ENCODE results near the gene COL1A2.

Gene COL1A2

DNA sequence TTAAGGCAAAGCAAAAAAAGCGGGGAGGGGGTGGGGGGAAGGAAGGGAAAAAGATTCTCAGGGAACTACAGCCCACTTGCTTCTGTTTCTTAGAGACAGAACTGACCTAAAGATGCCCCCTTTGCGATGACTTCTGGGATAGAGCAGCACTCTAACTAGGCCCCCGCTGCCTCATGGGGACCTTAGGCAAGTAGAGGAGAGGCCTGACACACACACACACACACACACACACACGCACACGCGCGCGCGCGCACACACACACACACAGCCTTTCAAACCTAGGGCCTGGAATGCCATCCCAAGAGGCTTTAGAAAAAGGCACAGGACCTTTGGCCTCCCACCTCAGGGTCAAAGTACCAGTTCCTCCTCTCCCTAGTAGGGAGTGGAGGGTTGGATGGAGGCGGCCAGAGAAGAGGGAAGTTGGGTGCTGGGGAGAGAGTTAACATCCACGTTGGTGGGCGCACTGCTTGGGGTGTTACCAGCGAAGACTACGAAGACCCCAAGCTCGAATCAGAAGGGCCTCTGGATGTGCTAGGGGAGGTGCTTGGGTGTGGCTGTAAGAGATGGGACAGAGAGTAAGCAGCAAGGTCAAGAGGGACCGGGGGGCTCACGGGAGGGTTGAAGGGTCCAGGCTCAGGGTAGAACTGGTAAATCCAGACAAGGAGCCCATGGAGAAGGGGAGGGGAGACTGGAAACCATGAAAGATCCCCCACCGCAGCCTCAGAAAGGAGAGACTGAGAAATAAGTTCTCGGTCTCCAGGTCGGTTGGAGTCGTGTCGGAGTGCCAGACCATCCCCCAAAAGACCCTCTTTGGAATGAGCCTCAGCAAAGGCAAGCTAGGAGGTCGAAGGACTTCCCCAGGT lies 1.2 kb upstream of the COL1A2 start:
- TF ChIP-seq, protein P1, sequence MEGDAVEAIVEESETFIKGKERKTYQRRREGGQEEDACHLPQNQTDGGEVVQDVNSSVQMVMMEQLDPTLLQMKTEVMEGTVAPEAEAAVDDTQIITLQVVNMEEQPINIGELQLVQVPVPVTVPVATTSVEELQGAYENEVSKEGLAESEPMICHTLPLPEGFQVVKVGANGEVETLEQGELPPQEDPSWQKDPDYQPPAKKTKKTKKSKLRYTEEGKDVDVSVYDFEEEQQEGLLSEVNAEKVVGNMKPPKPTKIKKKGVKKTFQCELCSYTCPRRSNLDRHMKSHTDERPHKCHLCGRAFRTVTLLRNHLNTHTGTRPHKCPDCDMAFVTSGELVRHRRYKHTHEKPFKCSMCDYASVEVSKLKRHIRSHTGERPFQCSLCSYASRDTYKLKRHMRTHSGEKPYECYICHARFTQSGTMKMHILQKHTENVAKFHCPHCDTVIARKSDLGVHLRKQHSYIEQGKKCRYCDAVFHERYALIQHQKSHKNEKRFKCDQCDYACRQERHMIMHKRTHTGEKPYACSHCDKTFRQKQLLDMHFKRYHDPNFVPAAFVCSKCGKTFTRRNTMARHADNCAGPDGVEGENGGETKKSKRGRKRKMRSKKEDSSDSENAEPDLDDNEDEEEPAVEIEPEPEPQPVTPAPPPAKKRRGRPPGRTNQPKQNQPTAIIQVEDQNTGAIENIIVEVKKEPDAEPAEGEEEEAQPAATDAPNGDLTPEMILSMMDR (IDR thresholded peaks at IDR 0.05), result no peak

- TF ChIP-seq, protein P1 (IDR thresholded peaks at IDR 0.05), result no peak
Observed at GRCh38 chr7:94394109-94394436, 622 bp upstream of the COL1A2 start.

- TF ChIP-seq, protein P1 (IDR thresholded peaks at IDR 0.05), result peak; percentile 82
Observed at GRCh38 chr7:94395141-94396036, 694 bp downstream of the COL1A2 start.

DNA sequence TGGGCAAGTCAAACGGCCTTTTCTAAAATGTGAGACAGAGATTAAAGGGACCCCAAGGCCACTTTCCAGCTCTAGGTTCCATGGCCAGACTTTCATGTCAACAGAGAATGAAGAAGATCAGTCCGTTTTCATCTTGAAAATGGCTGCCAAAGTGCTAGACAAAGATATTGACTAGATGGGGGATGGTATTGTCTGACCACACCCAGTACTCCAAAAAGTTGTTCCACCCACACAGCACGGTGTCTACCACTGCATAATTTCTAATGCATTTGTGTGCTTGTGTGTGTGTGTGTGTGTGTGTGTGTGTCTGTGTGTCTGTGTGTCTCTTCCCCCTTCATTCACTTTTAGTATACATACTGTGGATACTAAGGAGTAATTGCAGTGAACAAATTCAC lies 1.3 kb downstream of the COL1A2 start:
- TF ChIP-seq, protein P1 (IDR thresholded peaks at IDR 0.05), result no peak

DNA sequence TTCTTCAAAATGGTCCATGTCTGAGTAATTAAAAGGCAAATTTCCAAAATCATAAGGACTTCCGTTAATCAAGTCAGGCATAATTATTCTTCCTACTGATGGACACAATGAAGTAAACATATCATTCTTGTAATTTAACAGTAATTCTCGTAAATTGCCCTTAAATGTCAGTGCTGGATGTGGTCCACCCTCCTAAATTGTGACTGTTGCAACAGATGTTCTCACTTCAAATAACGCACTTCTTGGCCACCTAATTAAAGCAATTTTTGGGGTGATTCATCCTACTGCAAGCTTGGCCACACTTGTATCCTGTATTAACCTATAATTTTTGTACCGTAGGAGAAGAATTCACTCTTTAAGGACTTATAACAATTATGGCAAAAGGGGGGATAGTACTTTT lies 1.9 kb downstream of the COL1A2 start:
- TF ChIP-seq, protein P1 (IDR thresholded peaks at IDR 0.05), result no peak

DNA sequence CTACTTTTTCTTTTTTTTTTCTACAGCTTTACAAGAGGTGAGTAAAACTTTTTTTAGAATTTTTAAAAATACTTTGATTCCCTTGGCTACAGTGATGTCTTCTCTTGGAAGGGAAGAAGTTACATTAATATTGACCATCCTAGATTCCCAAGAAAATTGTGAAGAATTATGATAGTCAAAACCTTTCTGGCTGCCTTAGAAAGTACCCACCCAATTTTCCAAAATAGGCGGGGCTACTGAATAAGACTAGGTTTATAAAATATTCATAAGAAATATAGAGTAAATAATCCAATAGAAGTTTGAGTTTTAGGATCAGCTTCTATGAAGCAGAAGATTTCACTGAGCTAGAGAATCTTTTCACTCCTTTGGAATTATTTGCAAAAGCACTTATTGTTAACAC lies 3.0 kb downstream of the COL1A2 start:
- TF ChIP-seq, protein P1 (IDR thresholded peaks at IDR 0.05), result no peak

- TF ChIP-seq, protein P1 (IDR thresholded peaks at IDR 0.05), result no peak
Observed at GRCh38 chr7:94398841-94399240, 4.1 kb downstream of the COL1A2 start.

Measured in LNCAP (cell line).